Omental fat pad (tissue), 4 donors: ENCODE measurements around the gene PRKCA. TPM values are rescaled to one million over a fixed set of nuclear protein-coding genes. Genes with fewer than 3 reads are reported as not detected.

Source experiments
- ATAC-seq: fragments of 150-250 bp; one replicate; pipeline ENCODE4 v1.9.1; 2016; ENCODE audit warnings: mild to moderate bottlenecking, moderate library complexity; ENCODE audit not compliant: low FRiP score
- DNase-seq: peaks from one replicate; pipeline ENCODE4 v3.0.0-alpha.2; 2019; ENCODE audit warnings: low spot score
- CTCF ChIP-seq, 3 donors: fragments of 450-650 bp; IDR thresholded peaks; one replicate each; pipeline ENCODE4 v1.5.1; 2016 to 2017; ENCODE audit warnings: antibody characterized with exemption in 3 of 3, mild to moderate bottlenecking in 3 of 3, moderate library complexity in 2 of 3
- total RNA-seq, 4 donors: library from RNA; depleted of rRNA; stranded (reverse); fragments of >200 nt; gene quantifications; one replicate each; pipeline ENCODE4 v1.1.0, GENCODE V29; 2016

Gene PRKCA
- total RNA-seq, 4 donors from 2014 or later = 6.7 to 14.3 (median 10.3) TPM

DNA sequence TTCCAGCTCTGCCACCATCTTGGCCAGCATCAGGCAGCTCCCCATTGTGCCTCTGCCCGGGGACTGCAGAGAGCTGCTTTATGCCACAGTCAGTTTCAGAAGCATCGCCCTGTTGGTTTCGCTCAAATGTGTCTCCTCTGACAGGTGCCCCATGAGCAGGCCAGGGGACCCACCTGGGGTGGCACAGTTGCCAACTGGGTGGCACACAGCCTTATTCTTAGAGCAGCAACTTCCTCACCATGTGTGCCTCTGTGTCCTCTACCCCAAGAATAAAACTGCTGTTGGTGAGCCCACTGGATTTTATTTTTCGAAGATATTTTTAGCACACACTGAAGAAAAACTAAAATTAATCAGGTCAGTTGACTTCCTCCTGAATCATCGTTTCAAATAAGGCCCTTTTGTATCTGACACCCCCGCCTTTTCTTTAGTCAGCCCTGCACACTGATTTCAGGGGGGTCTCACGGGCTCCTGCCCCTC, 487.6 kb downstream of the PRKCA start:
- TF ChIP-seq CTCF (IDR thresholded peaks at IDR 0.05) = no peak
- no peak for DNase-seq
- ATAC-seq = no peak

DNA sequence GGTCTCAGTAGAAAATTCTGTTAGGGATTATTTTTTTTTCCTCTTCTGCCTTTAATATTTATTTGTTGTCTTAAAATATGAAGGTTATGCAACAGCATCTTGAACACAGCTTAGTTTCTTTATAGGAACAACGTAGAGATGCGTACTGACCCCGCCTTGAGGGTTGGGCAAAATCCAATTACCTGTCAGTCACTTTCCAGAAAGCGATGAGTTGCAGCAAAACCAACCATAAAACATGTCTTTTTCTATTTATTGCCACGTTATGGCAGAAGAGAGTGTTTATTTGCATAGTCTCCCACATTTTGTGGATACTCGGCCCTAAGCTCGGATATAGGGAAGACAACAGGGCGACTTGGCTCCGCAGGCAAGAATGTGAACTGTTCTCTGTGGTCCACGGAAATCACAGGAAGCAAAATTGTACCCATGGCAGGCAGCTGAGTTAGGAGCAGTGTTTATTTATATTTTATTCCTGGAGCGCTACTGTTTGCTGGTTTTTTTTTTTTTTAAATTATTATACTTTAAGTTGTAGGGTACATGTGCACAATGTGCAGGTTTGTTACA, 488.2 kb downstream of the PRKCA start:
- no peak for DNase-seq
- no peak for ATAC-seq

GRCh38 chr17:66791347-66791746, 488.9 kb downstream of the PRKCA start:
- DNase-seq (no peak), ATAC-seq (no peak)
- no peak for TF ChIP-seq CTCF (IDR thresholded peaks at IDR 0.05)

More for the DNA sequence above, 488.2 kb downstream of the PRKCA start:
- no peak for TF ChIP-seq CTCF (IDR thresholded peaks at IDR 0.05)

GRCh38 chr17:66793814-66794213, 491.4 kb downstream of the PRKCA start:
- no peak for ATAC-seq
- TF ChIP-seq CTCF (IDR thresholded peaks at IDR 0.05) = no peak
- no peak for DNase-seq

DNA sequence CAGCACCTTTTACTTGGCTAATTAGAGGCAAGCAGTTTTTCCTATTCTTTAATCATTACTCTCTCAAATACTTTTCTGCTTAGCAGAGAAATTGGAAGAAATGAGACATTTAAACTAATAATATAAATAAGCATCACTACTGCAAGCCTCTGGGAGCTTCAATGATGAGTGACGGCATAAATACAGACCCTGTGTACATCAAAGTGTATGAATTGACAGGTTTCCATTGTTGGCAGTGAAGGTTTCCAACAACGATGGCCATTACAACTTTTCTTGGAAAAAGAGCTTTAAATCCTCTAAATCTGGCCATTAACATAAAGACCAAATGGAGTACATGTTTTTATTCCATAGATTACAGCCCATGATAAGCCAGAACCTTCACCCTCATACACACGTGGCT, 493.1 kb downstream of the PRKCA start:
- no peak for ATAC-seq
- no peak for TF ChIP-seq CTCF (IDR thresholded peaks at IDR 0.05)
- no peak for DNase-seq

GRCh38 chr17:66799849-66800537, 497.6 kb downstream of the PRKCA start:
- DNase-seq = no peak
- no peak for ATAC-seq
- TF ChIP-seq CTCF (IDR thresholded peaks at IDR 0.05) = no peak

- DNase-seq = no peak
- no peak for TF ChIP-seq CTCF (IDR thresholded peaks at IDR 0.05)
- no peak for ATAC-seq
Observed at GRCh38 chr17:66803474-66803951, 501.1 kb downstream of the PRKCA start.
